Measurements from ENCODE around the gene CZIB.

DNA sequence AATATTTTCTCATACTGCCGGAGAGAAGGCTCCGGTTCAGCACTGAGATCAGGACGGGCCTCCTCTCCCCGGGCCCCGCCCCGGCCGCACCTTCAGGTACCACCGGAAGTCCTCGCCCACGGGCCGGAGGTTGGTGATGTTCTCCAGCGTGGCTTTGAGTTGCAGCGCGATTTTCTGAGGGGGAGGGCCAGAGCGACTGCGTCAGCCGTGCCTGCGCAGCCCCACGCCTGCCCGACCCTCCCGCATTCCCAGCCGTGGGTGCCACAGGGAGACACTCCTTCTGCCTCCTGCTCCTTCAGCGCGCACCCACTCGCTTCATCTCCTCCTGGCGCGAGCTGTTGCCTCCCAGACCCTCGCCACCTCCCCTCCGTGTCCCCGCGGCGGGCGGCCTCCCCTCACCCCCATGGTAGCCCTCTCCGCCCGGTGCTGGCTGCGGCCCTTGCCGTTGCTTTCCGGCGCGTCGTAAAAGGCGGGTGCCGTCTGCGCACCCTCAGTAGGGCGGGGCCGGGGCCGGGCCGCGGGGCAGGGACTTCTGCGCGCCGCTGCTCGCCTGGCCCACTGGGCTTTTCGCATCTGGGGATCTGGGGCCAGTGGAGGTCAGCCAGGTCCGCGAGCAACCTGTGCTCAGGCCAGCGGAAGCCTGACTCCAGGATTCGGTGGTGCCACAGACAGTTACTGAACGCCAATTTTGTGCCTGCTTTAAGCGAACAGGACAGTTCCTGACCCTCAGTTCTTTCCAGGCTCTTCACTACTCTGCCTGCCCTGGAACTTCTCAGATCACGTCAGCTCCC lies at the start of gene CZIB:
- TF ChIP-seq CTCF (conservative IDR thresholded peaks at IDR 0.05 in 1 of 2, IDR thresholded peaks at IDR 0.05 in 1 of 2; ENCODE audit: extremely low read depth in 1 of 2, insufficient read depth in 1 of 2, low read depth in 1 of 2, low read length in 2 of 2): no peak
- TF ChIP-seq EZH2 (IDR thresholded peaks at IDR 0.05; ENCODE audit: borderline replicate concordance, low read length): no peak

Data from mammary epithelial cell (primary cell).